Fibroblast of pulmonary artery (primary cell): ENCODE measurements around the gene BLZF1.

Experiments
- DNase-seq: peaks from one replicate; pipeline ENCODE4 v3.0.0-alpha.2; 2010; ENCODE audit warnings: low read depth
- H3K4me3 ChIP-seq: replicated peaks from 2 replicates; pipeline ENCODE4 v1.5.1; 2011; ENCODE audit warnings: low read depth, mild to moderate bottlenecking, control low read depth, low read length, moderate library complexity
- TF ChIP-seq, protein P1 (sequence below): IDR thresholded peaks from 2 replicates; pipeline ENCODE4 v1.5.1; 2011; ENCODE audit warnings: mild to moderate bottlenecking, control low read depth, low read length, inconsistent platforms; ENCODE audit errors: missing control alignments

The BLZF1 gene

DNA sequence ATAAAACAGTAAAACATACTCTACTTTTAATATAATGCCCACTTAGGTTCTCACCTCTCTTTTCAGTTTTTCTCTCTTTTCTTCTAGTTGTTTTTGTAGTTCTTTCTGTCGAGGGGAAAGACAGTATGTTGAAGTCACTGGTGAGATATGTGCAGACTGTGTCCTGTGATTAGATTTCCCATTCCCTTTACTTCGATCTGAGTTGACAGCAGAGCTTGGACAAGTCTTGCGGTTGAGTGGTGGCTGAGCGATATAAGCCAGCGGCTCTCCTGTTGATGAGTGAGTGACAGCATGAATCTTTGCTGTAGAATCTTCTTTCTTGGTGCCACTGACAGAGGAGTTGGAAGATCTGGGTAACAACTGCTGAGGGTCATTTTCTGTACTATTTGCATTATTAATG lies 53.3 kb downstream of the BLZF1 start:
- no peak for DNase-seq
- TF ChIP-seq, protein P1, sequence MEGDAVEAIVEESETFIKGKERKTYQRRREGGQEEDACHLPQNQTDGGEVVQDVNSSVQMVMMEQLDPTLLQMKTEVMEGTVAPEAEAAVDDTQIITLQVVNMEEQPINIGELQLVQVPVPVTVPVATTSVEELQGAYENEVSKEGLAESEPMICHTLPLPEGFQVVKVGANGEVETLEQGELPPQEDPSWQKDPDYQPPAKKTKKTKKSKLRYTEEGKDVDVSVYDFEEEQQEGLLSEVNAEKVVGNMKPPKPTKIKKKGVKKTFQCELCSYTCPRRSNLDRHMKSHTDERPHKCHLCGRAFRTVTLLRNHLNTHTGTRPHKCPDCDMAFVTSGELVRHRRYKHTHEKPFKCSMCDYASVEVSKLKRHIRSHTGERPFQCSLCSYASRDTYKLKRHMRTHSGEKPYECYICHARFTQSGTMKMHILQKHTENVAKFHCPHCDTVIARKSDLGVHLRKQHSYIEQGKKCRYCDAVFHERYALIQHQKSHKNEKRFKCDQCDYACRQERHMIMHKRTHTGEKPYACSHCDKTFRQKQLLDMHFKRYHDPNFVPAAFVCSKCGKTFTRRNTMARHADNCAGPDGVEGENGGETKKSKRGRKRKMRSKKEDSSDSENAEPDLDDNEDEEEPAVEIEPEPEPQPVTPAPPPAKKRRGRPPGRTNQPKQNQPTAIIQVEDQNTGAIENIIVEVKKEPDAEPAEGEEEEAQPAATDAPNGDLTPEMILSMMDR = no peak

GRCh38 chr1:169426174-169426705 lies 58.2 kb downstream of the BLZF1 start:
- no peak for DNase-seq
- TF ChIP-seq, protein P1 = no peak
- no peak overlapping the region for H3K4me3 ChIP-seq

More for the DNA sequence above, 53.3 kb downstream of the BLZF1 start:
- H3K4me3 ChIP-seq = no peak overlapping the region

- TF ChIP-seq, protein P1 = no peak
- DNase-seq = peak; percentile 64
- peak within 1 kb of the TSS; percentile 59 for H3K4me3 ChIP-seq
Observed at GRCh38 chr1:169427081-169427641, 59.2 kb downstream of the BLZF1 start, which contains the start of gene CCDC181. TSS of gene CCDC181 (minus strand) at chr1:169427474. CDS start at chr1:169424927, 2,547 bp downstream.
